Stimulated activated CD8-positive, alpha-beta memory T cell treated with anti-CD3 and anti-CD28 coated beads, Interleukin-4, amount 100 ng/mL, for 1 hour (primary cell): ENCODE results near the gene WFS1.

Experiments used
- DNase-seq, 2 donors: peaks; one replicate each; pipeline ENCODE4 v3.0.0-alpha.2; 2020; ENCODE audit warnings: low read depth in 2 of 2, low spot score in 1 of 2

WFS1 gene

DNA sequence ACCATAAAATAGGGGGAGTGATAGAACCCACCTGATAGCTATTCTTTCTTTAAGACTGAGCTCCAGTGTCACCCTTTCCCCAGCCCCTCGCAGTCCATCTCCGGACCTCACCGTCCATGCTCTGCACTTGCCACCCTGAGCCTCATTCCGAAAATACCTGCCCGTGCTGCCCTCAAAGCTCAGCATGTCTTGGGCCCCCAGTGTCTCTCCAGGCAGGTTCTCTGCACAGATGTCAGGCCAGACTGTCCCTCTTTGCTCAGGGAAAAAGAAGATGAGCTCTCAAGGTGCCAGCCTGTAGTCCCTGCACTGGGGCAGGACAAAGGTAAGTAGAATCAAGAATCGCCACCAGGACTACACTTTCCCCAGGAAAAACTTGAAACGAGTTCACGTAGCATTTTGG lies 9.8 kb upstream of the WFS1 start:
- no peak for DNase-seq

DNA sequence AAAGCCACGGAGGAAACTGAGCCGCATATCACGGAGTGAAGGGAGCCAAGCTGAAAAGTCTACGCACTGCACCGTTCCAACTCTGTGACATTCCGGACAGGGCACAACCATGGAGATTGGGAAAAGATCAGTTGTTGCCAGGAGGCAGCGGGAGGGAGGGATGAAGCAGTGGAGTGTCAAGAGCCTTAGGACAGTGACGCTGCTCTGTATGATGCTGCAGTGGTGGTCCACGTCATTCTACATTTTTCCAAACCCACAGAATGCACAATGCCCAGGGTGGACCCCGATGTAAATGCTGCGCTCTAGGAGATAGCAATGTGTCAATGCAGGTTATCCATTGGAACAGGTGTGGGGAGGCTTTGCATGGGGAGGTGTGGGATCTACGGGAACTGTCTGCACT lies 7.5 kb upstream of the WFS1 start:
- no peak for DNase-seq

DNA sequence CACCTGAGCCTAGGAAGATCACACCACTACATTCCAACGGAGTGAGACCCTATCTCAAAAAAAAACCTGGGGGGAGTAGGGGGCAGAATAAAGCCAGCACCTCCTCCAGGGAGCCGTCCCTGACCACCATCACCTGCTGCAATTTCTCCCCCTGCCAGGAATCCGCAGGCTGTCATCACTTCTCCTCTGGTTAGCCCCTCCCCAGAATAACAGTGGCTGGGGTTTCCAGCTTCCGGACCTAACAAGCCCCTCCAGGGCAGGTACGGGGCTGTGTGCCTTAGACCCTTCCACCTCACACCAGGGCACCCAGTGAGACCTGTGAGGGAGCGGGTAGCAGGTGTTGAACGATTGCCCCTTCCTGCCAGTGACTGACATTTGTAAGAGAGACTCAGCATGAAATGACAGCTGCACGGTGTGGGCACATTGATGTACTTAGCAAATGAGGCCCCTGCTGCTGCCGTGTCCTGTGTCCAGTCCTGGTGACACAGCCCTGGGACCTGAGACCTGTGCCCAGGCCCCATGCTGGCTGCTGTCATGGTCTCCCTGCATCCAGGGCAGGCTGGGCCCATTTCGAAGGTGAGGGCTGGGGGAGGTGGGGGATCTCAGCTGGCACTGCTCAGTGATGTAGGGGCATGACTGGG lies 6.7 kb upstream of the WFS1 start:
- DNase-seq: no peak

DNA sequence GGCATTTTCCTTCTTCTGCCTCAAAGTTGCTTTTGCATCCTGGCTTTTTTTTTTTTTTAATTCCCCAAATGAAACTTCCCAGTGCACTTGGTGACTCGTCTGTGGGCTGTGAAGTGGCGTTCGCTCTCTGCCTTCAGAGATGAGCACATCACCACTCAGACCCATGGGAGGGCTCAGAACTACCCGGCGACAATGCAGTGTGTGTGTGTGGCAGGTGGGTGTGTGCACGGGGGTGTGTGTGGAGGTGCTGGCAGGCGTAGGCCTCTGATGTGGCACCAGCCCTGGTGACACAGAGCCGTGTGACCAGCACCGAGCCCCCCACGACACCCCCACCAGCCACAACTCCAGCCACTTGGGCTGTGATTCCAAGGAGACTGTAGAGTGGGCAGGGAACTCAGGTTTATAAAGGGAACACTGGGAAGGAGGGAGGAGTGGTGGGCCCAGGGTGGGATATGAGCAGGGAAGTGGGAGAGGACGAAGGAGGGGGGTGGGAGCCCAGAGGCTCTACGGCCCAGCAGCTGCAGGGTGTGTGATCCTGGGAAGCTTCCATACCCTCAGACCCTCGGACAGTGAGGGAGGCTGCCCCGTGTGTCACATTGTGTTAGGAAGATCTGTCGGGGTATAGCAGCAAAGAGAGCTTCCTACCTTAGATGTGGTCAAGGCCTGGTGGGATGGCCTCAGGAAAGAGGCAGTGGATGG lies 6.0 kb upstream of the WFS1 start:
- DNase-seq: no peak

DNA sequence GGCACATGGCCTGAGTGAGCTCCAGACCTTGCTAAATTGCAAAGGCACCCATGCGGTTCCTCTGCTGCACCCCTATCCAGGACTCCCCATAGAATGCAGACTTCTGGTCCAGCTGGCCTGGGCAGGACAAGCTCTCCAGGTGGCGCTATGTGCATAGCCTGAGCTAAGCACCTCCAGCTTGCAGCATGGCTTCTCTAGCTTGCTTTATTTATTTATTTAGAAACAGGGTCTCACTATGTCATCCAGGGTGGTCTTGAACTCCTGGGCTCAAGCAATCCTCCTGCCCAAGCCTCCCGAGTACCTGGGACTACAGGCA lies 5.5 kb upstream of the WFS1 start:
- no peak for DNase-seq

DNA sequence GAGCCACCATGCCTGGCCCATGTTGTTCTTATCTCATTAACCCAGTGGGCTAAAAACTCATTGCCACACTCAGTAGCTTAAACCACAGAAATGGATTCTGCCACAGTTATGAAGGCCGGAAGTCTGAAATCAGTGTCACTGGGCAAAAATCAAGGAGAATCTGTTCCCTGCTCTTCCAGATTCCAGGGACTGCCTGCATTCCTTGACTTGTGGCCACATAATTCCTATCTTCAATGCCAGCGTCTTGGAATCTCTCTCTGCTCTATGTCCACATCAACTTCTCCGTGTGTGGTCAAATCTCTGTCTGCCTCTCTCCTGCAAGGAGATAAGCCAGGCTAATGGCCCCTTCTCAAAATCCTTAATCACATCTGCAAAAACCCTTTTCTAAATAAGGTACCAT lies 4.1 kb upstream of the WFS1 start:
- DNase-seq: no peak

DNA sequence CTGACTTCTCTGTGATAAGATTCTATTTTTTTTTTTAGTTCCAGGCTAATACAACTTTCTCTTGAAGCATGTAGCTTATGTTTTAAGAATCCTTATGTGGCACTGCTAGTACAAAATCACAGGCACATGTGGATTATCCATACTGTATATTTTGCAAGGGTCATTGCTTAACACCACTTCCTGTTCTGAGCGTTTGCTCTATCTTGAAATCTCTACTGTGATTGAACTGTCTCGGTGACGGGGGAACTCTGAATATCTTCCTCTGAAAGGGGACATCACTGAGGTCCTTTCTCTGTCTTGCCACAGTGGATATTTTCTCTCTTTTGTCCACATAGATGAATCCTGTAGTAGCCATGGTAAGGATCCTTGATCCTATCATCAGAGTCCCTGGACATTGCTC lies 2.1 kb upstream of the WFS1 start:
- DNase-seq: no peak

DNA sequence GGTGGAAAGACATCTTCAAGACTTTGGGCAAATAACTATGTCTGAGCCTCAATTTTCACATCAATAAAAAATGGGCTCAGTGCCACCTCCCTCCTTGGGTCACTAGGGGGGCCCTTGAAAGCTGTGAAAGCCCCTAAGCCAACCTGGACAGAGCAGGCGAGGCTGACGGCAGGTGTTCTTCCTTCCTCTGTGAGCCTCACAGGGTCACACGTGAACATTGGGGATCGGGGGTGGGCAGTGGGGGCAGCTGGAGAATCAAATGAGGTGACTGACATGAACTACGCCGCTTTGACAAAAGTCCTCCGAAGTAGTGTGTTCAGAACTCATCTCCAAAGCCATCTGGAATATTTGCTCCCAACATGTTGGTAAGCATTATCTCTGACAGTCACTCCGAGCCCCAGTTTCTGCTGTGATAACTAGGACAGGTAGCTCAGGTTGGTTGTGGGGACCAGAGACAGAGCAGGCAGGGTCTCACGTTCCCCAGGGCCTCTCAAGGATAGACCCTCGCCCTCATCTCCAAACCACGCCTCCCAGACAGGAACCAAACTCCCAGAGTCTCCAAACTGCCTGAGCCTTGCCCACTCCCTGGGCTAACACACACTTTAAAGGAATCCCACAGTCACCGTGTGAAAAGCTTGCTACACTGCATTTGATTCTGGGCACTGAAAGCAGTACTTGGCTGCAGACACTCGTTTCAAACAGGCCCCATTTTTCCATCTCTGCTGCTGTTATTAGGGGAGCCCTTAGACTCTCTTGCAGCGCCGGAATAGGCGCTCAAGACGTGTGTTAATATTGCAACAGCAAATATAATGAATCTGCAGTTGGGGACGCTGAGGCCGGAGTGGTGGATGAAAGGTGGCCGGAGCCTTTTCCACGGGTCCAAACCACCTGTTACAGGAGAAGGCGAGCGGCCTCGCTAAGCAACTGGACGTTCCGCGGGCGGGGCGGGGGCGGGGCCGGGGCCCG lies 717 bp upstream of the WFS1 start:
- DNase-seq: no peak

DNA sequence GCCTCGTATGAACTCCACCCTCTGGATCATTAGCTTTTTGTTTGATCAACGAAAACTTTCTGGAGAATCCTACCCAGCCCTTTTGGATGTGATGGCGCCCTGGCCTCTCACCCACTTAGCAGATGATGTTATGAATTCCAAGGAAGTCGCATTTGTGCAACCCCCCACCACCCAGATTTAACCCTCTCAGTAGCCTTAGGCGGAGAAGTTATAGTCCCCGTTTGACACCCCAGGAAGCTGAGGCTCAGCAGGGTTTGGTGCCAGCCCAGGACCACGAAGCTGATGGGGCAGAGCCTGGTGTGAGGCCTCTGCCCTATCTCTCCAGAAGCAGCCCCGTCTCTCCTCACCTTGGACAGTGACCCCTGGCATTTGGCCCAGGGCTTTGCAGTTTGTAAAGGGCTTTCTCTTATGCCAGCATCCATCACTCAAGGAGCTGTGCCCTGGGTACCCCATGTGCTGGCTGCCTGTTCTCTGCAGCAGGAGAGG lies 1.0 kb downstream of the WFS1 start:
- no peak for DNase-seq

DNA sequence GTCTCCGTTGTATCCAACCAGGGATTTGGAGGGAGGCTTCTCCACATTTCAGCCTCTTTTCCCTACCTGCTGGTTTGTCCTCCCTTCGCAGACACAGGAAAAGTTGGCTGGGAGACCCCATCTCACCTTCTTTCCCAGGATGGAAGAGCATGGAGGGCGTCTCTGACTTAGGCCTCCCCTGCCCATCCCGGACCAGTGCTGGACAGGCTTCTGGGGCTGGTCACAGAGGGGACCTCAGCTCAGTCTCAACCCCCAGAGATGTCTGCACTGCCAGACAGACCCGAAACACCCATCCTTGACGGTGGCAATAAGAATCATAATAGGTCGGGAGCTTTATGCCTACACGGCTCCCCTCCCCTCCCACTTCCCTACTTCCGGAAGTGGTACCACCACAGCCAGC lies 1.6 kb downstream of the WFS1 start:
- no peak for DNase-seq

DNA sequence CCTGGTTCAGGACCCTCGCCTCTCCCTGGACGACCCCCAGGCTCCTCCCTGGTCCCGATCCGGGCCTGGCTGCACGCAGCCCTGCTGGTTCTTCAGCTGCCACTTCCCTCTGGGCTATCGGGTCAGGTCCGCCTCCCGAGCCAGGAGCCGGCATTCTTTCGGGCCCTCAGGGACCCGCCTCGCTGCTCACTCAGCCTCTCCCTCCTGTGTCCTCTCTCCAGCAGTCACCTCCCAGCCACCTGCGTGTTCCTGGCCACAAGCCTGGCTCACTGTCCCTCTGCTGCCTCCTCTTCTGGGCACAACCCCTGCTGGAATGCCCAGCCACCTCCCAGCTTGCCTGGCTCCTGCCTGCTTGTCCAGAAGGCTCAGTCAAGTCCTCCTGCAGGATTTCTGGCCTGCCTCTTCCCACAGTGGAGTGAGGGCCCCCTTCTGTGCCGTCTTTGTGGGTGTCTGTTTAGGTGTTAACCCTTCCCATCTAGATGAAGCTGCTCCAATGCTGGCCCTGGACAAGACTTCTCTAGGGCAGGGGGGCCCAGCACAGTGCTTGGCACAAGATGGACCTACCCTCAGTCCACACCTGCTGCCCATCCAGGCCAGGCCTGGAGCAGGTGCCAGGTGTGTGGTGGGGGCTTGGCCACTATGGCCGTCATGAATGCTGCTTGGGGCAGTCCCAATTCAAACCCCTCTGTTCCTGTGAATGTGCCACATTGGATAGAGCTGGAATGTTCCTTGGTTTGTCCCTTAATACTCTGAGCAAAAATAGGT lies 2.2 kb downstream of the WFS1 start:
- DNase-seq: no peak

DNA sequence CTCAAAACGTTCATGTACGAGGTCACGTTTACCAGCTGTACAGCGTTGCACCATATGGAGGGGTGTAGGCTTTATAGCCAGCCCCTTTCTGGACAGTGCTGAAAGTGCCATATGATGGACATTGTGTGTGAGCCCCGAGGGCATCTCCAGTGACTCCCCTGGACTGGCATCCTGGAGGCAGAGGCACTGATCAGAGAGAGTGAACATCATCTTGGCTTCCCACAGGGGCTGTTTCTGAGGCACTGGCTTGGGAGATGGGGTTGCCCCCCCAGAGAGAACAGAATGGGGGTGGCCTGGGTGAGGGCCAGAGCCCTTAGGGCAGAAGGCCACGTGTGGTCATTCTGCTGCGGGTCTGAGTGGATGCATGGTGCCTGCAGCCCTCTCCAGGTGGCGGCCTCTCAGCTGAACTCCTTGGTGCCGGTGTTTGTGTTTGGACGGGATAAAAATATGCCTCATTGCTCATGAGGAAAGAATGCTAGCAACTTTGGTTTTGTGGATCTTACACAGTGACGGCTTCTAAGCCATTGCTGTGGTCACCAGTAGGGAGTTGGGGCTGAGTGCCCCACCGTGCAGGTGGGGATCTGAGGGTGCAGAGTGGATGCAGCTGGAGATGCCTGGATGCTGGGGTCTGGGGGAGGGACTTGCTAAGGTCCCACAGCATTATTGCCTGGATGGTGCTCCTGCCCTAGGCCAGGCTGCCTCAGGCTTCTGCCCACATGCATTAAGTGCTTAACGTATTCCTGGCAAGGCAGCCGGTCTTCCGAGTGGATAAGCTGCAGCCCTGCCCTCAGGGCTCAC lies 3.4 kb downstream of the WFS1 start:
- DNase-seq: no peak

DNA sequence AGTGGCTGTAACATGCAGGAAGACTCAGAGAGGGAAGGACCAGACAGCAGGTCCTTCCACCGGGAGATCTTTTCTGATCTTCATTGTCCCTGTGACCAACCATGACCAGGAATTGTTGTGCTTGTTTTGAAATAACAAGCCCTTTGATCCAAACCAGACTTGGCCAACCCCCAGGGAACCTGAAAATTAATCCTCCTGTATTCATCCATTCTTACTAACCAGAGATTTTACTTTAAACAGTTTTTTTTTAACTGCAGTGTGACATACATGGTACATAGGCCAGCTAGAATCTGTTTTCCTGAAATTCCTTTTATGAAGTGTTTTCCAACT lies 4.0 kb downstream of the WFS1 start:
- no peak for DNase-seq

DNA sequence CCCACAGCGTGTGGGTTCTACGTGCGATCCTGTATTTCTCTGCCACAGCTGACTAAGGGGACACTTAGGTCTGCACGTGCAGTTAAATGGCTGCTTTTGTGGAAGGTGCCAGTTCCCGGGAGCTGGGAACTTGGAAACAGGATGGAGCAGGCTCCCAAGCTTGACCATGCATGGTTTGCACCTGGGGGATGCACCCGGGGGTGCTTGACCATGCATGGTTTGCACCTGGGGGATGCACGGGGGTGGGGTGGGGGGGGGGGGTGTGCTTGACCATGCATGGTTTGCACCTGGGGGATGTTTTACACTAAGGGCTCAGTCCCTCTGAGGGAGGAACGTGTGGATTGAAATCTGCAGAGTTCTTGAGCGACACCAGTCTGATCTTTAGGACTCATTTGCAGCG lies 5.7 kb downstream of the WFS1 start:
- DNase-seq: no peak

DNA sequence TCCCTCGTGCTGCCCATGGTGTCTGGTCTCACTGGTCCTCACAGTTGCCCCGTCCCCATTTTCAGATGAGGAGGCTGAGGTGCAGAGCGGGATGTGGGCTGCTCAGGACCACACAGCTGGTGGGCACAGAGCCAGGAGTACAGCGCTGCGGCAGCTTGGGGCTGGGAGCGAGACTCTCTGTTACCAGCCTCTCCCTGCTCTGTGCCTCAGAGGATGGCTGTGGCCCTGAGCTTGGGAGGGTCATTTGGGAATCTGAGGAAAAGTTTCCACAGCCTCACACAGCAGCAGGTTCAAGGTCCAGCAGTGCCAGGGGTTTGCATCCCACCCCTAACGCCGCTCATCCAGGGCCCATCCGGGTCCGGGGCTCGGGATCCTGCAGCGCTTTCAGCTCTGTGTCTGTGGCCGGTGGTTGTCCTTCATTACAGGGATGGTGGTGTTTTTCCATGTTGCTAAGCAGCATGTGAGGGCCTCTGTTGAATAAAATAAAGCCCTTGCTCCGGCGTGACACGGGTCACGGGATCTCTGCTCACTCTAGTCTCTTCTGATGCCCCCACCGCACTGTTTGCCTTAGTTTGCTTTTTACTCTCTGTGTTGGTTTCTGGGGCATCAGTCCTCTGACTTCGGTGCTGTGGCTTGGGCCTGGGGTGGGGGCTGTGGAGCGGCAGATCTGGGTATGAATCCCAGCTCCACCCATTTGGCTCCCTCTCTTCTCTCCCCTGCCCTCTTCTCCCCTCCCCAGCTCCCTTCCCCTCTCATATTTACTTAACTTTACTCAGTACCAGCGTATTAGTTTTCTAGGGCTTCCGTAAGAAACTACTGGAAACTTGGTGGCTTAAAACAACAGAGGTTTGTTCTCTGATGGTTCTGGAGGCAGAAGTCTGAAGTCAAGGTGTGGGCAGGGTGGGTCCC lies 6.5 kb downstream of the WFS1 start:
- no peak for DNase-seq

DNA sequence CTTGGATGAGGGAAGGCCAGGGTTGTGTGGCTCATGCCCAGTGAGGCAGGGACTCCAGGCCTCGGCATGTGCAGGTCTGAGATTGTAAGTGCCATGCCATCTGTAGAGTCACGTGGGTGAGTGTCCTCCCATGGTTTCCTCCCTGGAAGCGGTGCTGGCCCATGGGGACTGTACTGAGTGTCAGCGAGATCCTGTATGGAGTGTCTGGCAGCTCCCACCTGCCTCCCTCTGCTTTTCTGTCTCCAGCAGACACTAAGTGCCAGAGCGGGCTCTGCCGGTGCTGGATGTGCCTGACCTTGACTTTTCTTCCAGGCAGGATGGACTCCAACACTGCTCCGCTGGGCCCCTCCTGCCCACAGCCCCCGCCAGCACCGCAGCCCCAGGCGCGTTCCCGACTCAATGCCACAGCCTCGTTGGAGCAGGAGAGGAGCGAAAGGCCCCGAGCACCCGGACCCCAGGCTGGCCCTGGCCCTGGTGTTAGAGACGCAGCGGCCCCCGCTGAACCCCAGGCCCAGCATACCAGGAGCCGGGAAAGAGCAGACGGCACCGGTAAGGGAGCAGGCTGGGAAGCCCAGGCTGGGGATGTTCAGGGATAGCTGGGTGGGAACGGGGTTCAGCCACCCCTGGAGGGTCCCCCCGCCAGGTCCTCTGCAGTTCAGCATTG lies 7.6 kb downstream of the WFS1 start:
- DNase-seq: no peak

DNA sequence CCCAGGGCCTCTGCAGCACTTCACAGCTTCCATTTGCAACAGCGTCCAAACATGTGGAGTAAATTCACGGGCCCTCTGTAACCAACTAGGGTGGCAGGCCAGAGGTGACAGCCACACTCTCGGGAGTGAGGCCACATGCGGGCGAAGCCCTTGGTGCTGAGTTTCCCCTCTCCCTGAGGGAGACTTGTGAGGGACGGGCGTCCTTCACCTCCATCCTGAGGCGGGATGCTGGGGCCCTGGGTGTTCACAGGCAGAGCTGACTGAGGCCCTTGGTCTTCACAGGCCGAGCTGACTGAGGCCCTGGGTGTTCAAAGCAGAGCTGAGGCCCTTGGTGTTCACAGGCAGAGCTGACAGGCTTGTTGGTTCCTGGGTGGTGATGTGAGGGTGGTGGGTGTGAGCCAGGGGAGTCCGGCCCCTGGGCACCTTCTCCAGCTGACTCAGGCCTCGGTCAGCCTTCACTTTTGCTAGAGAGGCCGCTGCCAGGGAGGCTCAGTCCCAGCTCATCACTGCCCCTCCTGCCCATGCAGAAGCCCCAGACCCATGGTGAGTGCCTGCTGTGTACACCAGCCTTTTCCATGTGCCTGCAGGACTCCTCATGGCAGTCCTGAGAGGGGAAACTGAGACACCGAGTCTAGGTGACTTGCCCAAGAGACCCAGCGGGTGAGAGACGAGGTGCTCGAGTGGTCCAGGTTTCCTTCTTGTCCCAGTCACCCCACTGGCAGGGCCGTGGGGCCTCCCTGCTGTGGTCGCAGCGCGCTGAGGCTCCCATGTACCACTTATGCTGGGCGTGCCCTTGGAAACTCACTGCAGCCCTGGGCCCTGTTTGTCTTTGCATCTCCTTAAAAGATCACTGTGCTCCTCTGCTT lies 8.5 kb downstream of the WFS1 start:
- DNase-seq: no peak

DNA sequence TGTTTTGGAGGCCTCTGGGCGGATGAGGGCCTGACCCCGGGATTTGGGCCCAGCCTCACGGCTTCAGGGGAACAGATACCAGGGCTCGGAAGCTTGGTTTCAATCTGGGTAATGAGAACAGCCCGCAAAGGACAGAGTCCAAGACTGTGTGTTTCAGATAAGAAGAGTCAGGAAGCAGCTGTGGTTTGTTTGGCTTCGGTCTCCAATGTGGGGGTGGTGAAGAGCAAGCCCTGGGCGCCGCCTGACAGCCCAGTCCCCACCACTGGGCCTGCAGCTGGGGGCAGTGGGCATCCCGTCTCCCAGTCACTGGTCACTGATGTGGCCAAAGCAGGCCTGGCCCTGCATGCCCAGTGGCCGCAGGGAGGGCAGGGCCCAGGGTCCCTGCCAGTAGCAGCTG lies 9.1 kb downstream of the WFS1 start:
- DNase-seq: no peak
